SU-DHL-6 (cell line): ENCODE results near the gene C1orf21.

ENCODE experiments used
- H2AFZ ChIP-seq: fragments of 200-600 bp; sonication (generic); 2 replicates; pipeline ENCODE4 v1.6.1; 2014; ENCODE audit warnings: low read depth, mild to moderate bottlenecking, moderate library complexity, mixed read lengths, antibody characterized with exemption, low read length; ENCODE audit not compliant: severe bottlenecking
- H3F3A ChIP-seq: fragments of 200-600 bp; shearing (Covaris generic); 2 replicates; pipeline ENCODE4 v1.6.0; 2016; ENCODE audit warnings: antibody characterized with exemption, mild to moderate bottlenecking; ENCODE audit not compliant: insufficient read depth
- H3K27ac ChIP-seq: fragments of 200-600 bp; sonication (generic); 2 replicates; pipeline ENCODE4 v1.5.1; 2016; ENCODE audit warnings: low read depth, mild to moderate bottlenecking, low read length, moderate library complexity, mixed read lengths
- H3K27me3 ChIP-seq: fragments of 200-600 bp; sonication (generic), shearing (Covaris generic); 2 replicates; pipeline ENCODE4 v1.6.0; 2014; ENCODE audit warnings: mild to moderate bottlenecking, low read length
- H3K36me3 ChIP-seq: fragments of 200-600 bp; sonication (generic); 2 replicates; pipeline ENCODE4 v1.6.1; 2014; ENCODE audit warnings: mild to moderate bottlenecking, low read length, mixed read lengths
- H3K4me2 ChIP-seq: fragments of 300-600, 200-600 bp; shearing (Covaris generic), sonication (generic); 2 replicates; pipeline ENCODE4 v1.6.0; 2014; ENCODE audit warnings: low read length, low read depth, mild to moderate bottlenecking; ENCODE audit not compliant: poor library complexity, severe bottlenecking
- H3K4me3 ChIP-seq: fragments of 200-600 bp; sonication (generic); 2 replicates; pipeline ENCODE4 v1.5.1; 2014; ENCODE audit warnings: antibody characterized with exemption, low read length, mild to moderate bottlenecking, mixed read lengths; ENCODE audit not compliant: insufficient read depth, poor library complexity, severe bottlenecking
- H3K79me2 ChIP-seq: fragments of 200-600 bp; sonication (generic); 2 replicates; pipeline ENCODE4 v1.6.1; 2014; ENCODE audit warnings: mild to moderate bottlenecking, low read length, moderate library complexity; ENCODE audit not compliant: insufficient read depth
- H3K9ac ChIP-seq: fragments of 200-600 bp; sonication (generic); 2 replicates; pipeline ENCODE4 v1.7.0; 2014; ENCODE audit warnings: mild to moderate bottlenecking, low read length
- H3K9me2 ChIP-seq: fragments of 200-600 bp; sonication (generic); replicated peaks from 2 replicates; pipeline ENCODE4 v1.6.1; 2014; ENCODE audit warnings: low read length; ENCODE audit not compliant: insufficient read depth
- H3K9me3 ChIP-seq: fragments of 200-600 bp; sonication (generic); 2 replicates; pipeline ENCODE4 v1.6.1; 2014; ENCODE audit warnings: low read length, mixed read lengths; ENCODE audit not compliant: insufficient read depth
- H4K20me1 ChIP-seq: fragments of 200-600 bp; sonication (generic); 2 replicates; pipeline ENCODE4 v1.6.1; 2014; ENCODE audit warnings: low read depth, mild to moderate bottlenecking, antibody characterized with exemption, low read length, moderate library complexity, mixed read lengths
- EZH2phosphoT487 ChIP-seq: fragments of 200-600 bp; sonication (generic), shearing (Covaris generic); conservative IDR thresholded peaks from 2 replicates; pipeline ENCODE4 v1.6.1; 2018; ENCODE audit warnings: mild to moderate bottlenecking, antibody characterized with exemption, low read length, moderate library complexity, mixed read lengths
- TF ChIP-seq, protein P1 (sequence below): fragments of 200-600 bp; sonication (generic); IDR thresholded peaks from one replicate; pipeline ENCODE4 v1.5.1; 2017; ENCODE audit warnings: antibody characterized with exemption, mild to moderate bottlenecking, low read length, moderate library complexity; ENCODE audit not compliant: insufficient read depth, poor library complexity, severe bottlenecking

The C1orf21 gene

DNA sequence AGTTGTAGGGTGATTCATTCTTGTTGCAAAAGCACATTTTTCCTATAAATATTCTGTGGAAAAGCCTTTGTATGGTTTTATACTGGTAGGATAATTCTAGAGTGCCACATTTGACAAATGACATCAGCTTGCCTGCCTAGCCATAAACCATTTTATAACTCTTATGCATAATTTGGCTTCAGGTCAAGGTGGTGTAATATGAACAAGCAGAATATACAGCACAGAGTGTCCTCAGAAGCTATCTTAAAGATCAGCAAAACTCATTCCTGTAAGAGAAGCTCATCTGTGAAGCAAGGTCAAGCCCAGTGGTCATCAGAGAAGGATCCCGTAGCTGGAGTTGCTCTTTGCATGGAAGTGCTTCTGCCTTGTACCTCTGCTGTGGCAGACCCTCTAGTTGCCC lies 24.0 kb upstream of the C1orf21 start:
- TF ChIP-seq EZH2phosphoT487: no peak
- TF ChIP-seq, protein P1, sequence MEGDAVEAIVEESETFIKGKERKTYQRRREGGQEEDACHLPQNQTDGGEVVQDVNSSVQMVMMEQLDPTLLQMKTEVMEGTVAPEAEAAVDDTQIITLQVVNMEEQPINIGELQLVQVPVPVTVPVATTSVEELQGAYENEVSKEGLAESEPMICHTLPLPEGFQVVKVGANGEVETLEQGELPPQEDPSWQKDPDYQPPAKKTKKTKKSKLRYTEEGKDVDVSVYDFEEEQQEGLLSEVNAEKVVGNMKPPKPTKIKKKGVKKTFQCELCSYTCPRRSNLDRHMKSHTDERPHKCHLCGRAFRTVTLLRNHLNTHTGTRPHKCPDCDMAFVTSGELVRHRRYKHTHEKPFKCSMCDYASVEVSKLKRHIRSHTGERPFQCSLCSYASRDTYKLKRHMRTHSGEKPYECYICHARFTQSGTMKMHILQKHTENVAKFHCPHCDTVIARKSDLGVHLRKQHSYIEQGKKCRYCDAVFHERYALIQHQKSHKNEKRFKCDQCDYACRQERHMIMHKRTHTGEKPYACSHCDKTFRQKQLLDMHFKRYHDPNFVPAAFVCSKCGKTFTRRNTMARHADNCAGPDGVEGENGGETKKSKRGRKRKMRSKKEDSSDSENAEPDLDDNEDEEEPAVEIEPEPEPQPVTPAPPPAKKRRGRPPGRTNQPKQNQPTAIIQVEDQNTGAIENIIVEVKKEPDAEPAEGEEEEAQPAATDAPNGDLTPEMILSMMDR: no peak
- Histone ChIP-seq H3K4me3 (no peak overlapping the region), H3K79me2 (no peaks in the 10 kb centered on the region), H3K27me3 (no peaks in the 10 kb centered on the region), H3K36me3 (no peaks in the 10 kb centered on the region), H3K4me2 (no peak overlapping the region), H3K9ac (no peak overlapping the region), H3F3A (no peaks in the 10 kb centered on the region), H3K9me2 (no peaks in the 10 kb centered on the region), H2AFZ (no peak overlapping the region), H3K27ac (no peak overlapping the region), H4K20me1 (no peaks in the 10 kb centered on the region), H3K9me3 (no peaks in the 10 kb centered on the region)

DNA sequence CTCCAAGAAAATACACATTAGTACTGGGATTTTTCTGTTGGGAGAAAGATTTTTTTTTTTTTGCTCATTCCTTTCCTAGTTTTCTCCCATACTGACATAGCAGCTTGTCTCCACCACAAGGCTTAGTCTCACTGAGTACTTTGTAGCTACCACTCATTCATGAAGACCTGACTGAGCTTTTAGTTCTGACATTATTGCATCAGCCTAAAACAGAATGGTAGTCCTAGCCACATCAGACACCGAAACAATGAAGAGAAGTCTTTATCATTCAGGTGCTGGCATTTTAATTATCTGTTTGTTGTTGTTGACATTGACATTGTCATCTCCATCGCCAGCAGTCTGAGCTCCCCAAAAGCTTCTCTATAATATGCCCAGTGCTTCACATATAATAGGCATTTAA lies 21.1 kb upstream of the C1orf21 start:
- H3K4me2 ChIP-seq: no peak overlapping the region
- no peaks in the 10 kb centered on the region for H4K20me1 ChIP-seq
- no peaks in the 10 kb centered on the region for H3K36me3 ChIP-seq
- no peak overlapping the region for H3K4me3 ChIP-seq
- no peaks in the 10 kb centered on the region for H3F3A ChIP-seq
- H3K27me3 ChIP-seq: no peaks in the 10 kb centered on the region
- no peaks in the 10 kb centered on the region for H3K9me3 ChIP-seq
- H3K27ac ChIP-seq: no peak overlapping the region
- no peak for TF ChIP-seq EZH2phosphoT487
- TF ChIP-seq, protein P1: no peak
- H3K79me2 ChIP-seq: no peaks in the 10 kb centered on the region
- H3K9me2 ChIP-seq: no peaks in the 10 kb centered on the region
- H2AFZ ChIP-seq: no peak overlapping the region
- no peak overlapping the region for H3K9ac ChIP-seq

DNA sequence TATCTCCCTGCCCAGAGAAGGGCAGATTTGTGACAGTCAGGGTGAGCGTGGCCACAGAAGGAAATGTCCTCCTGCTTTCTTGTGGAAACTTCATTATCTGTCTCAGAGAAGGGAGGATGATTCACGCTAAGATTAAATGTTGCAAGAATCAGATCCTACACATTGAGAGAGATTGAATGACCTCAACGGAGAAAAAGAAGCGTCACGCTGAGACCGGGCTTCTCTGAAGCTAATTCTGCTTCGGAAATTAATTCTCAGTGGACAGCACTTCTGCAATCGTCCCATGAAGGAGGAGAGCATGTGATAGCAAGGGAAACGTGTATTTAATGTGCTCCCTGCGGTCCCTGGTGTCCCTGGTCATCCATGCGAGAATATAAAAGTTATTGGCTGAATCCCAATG lies 19.8 kb upstream of the C1orf21 start:
- TF ChIP-seq, protein P1: no peak
- no peak for TF ChIP-seq EZH2phosphoT487

More for the DNA sequence above, 19.8 kb upstream of the C1orf21 start:
- Histone ChIP-seq H3K9ac (no peak overlapping the region), H3K9me3 (no peaks in the 10 kb centered on the region), H2AFZ (no peak overlapping the region), H3F3A (no peaks in the 10 kb centered on the region), H3K9me2 (no peaks in the 10 kb centered on the region), H3K4me2 (no peak overlapping the region), H3K27ac (no peak overlapping the region), H3K79me2 (no peaks in the 10 kb centered on the region), H4K20me1 (no peaks in the 10 kb centered on the region), H3K4me3 (no peak overlapping the region), H3K27me3 (no peaks in the 10 kb centered on the region), H3K36me3 (no peaks in the 10 kb centered on the region)
